ENCODE data around the gene CELA1. TPM values are rescaled to one million over a fixed set of nuclear protein-coding genes. Genes with fewer than 3 reads are reported as not detected.

CELA1 gene
- total RNA-seq, 1 donor from 2014 or later = not detected

GRCh38 chr12:51342416-51342815 lies 4.1 kb downstream of the CELA1 start:
- Mint-ChIP-seq H3K27me3 (ENCODE audit: low read depth, unreplicated experiment) (peaks cover 10% of the 10 kb centered on the region), H3K36me3 (ENCODE audit: low read depth, unreplicated experiment) (no peaks in the 10 kb centered on the region), H3K9me3 (ENCODE audit: unreplicated experiment) (no peaks in the 10 kb centered on the region), H3K27ac (ENCODE audit: unreplicated experiment) (no peak overlapping the region), H3K4me1 (ENCODE audit: low read depth, unreplicated experiment) (peaks cover 10% of the 10 kb centered on the region), H3K4me3 (ENCODE audit: unreplicated experiment) (no peak overlapping the region)
- Histone ChIP-seq H3K4me2 (ENCODE audit: low read length) (no peak overlapping the region), H4K20me1 (ENCODE audit: insufficient read depth, low read length) (no peaks in the 10 kb centered on the region), H3K79me2 (ENCODE audit: insufficient read depth, low read length) (no peaks in the 10 kb centered on the region), H3K36me3 (ENCODE audit: insufficient read depth, low read length) (no peaks in the 10 kb centered on the region), H3K4me3 (ENCODE audit: insufficient read depth, low read depth, low read length) (no peak overlapping the region), H3K27ac (ENCODE audit: low read depth, low read length) (no peak overlapping the region), H3K27me3 (ENCODE audit: insufficient read depth, low read length) (no peaks in the 10 kb centered on the region), H3K9me3 (ENCODE audit: insufficient read depth, low read depth, low read length) (no peaks in the 10 kb centered on the region), H3K4me1 (ENCODE audit: insufficient read depth, low read length) (peaks cover 19% of the 10 kb centered on the region), H2AFZ (ENCODE audit: low read depth, low read length) (no peak overlapping the region), H3K9ac (ENCODE audit: low read length) (no peak overlapping the region)
- TF ChIP-seq EZH2 (IDR thresholded peaks at IDR 0.05; ENCODE audit: insufficient read depth, low read length) (no peak), CTCF (IDR thresholded peaks at IDR 0.05; ENCODE audit: insufficient read depth, low read depth, low read length) (no peak)
- FAIRE-seq (no peak), DNase-seq (ENCODE audit: low read depth) (no peak)

- peaks cover 17% of the 10 kb centered on the region for H3K4me1 ChIP-seq (ENCODE audit: insufficient read depth, low read length)
Observed at GRCh38 chr12:51341251-51342007, 5.0 kb downstream of the CELA1 start.

More at GRCh38 chr12:51341251-51342007, 5.0 kb downstream of the CELA1 start:
- FAIRE-seq (no peak), DNase-seq (ENCODE audit: low read depth) (peak; percentile 42)
- Histone ChIP-seq H3K27ac (ENCODE audit: low read depth, low read length) (no peak overlapping the region), H3K9me3 (ENCODE audit: insufficient read depth, low read depth, low read length) (no peaks in the 10 kb centered on the region), H3K36me3 (ENCODE audit: insufficient read depth, low read length) (no peaks in the 10 kb centered on the region), H3K4me3 (ENCODE audit: insufficient read depth, low read depth, low read length) (peak overlapping the region; percentile 29), H3K79me2 (ENCODE audit: insufficient read depth, low read length) (no peaks in the 10 kb centered on the region), H3K4me2 (ENCODE audit: low read length) (peak overlapping the region; percentile 81), H4K20me1 (ENCODE audit: insufficient read depth, low read length) (no peaks in the 10 kb centered on the region), H3K27me3 (ENCODE audit: insufficient read depth, low read length) (no peaks in the 10 kb centered on the region), H3K9ac (ENCODE audit: low read length) (peak overlapping the region; percentile 66), H2AFZ (ENCODE audit: low read depth, low read length) (peak overlapping the region; percentile 94)
- Mint-ChIP-seq H3K4me1 (ENCODE audit: low read depth, unreplicated experiment) (peaks cover 10% of the 10 kb centered on the region), H3K27me3 (ENCODE audit: low read depth, unreplicated experiment) (peaks cover 10% of the 10 kb centered on the region), H3K27ac (ENCODE audit: unreplicated experiment) (peak overlapping the region; percentile 35), H3K9me3 (ENCODE audit: unreplicated experiment) (no peaks in the 10 kb centered on the region), H3K36me3 (ENCODE audit: low read depth, unreplicated experiment) (no peaks in the 10 kb centered on the region), H3K4me3 (ENCODE audit: unreplicated experiment) (no peak overlapping the region)
- no peak for TF ChIP-seq EZH2 (IDR thresholded peaks at IDR 0.05; ENCODE audit: insufficient read depth, low read length)
- peak; percentile 100 for TF ChIP-seq CTCF (IDR thresholded peaks at IDR 0.05; ENCODE audit: insufficient read depth, low read depth, low read length)
